ENCODE measurements around the gene HNRNPAB.

The HNRNPAB gene

GRCh38 chr5:178180141-178180863, 24.0 kb upstream of the HNRNPAB start:
- Histone ChIP-seq H3K27me3 (ENCODE audit: control insufficient read depth in 1 of 2, insufficient read depth in 2 of 2, low read length in 2 of 2) (peaks cover 0 to 3% of the 10 kb centered on the region in 2 donors), H3K9me3 (ENCODE audit: control insufficient read depth in 2 of 2, low read length in 2 of 2) (peaks cover 0 to 4% of the 10 kb centered on the region in 2 donors), H3K36me3 (ENCODE audit: control insufficient read depth in 2 of 2, insufficient read depth in 2 of 2, low read length in 2 of 2) (no peaks in the 10 kb centered on the region), H3K9ac (ENCODE audit: low read length in 2 of 2) (no peak overlapping the region), H3K27ac (ENCODE audit: low read length) (no peak overlapping the region), H3K4me1 (ENCODE audit: control insufficient read depth, insufficient read depth, low read length) (no peaks in the 10 kb centered on the region), H3K4me3 (ENCODE audit: low read length in 2 of 2) (no peak overlapping the region)

GRCh38 chr5:178182158-178182876, 22.0 kb upstream of the HNRNPAB start:
- peaks cover 0 to 4% of the 10 kb centered on the region in 2 donors for H3K9me3 ChIP-seq (ENCODE audit: control insufficient read depth in 2 of 2, low read length in 2 of 2)
- H3K27me3 ChIP-seq (ENCODE audit: control insufficient read depth in 1 of 2, insufficient read depth in 2 of 2, low read length in 2 of 2), result peaks cover 0 to 3% of the 10 kb centered on the region in 2 donors
- no peak overlapping the region for H3K27ac ChIP-seq (ENCODE audit: low read length)
- H3K9ac ChIP-seq (ENCODE audit: low read length in 2 of 2), result no peak overlapping the region
- no peaks in the 10 kb centered on the region for H3K4me1 ChIP-seq (ENCODE audit: control insufficient read depth, insufficient read depth, low read length)
- H3K36me3 ChIP-seq (ENCODE audit: control insufficient read depth in 2 of 2, insufficient read depth in 2 of 2, low read length in 2 of 2), result no peaks in the 10 kb centered on the region
- no peak overlapping the region for H3K4me3 ChIP-seq (ENCODE audit: low read length in 2 of 2)

GRCh38 chr5:178186427-178186826, 17.9 kb upstream of the HNRNPAB start:
- Histone ChIP-seq H3K4me3 (ENCODE audit: low read length in 2 of 2) (no peak overlapping the region), H3K36me3 (ENCODE audit: control insufficient read depth in 2 of 2, insufficient read depth in 2 of 2, low read length in 2 of 2) (no peaks in the 10 kb centered on the region), H3K27me3 (ENCODE audit: control insufficient read depth in 1 of 2, insufficient read depth in 2 of 2, low read length in 2 of 2) (peaks cover 0 to 3% of the 10 kb centered on the region in 2 donors), H3K4me1 (ENCODE audit: control insufficient read depth, insufficient read depth, low read length) (no peaks in the 10 kb centered on the region), H3K27ac (ENCODE audit: low read length) (no peak overlapping the region), H3K9ac (ENCODE audit: low read length in 2 of 2) (no peak overlapping the region), H3K9me3 (ENCODE audit: control insufficient read depth in 2 of 2, low read length in 2 of 2) (no peaks in the 10 kb centered on the region)

- no peak within 1 kb of the TSS for H3K4me3 ChIP-seq (ENCODE audit: low read length in 2 of 2)
Observed at GRCh38 chr5:178187014-178187413, 17.3 kb upstream of the HNRNPAB start, which contains the start of gene GMCL2. Gene GMCL2, minus strand, starts transcription at chr5:178187371. Its CDS starts 72 bp downstream, at chr5:178187299.

GRCh38 chr5:178189433-178189832, 14.9 kb upstream of the HNRNPAB start:
- H3K36me3 ChIP-seq (ENCODE audit: control insufficient read depth in 2 of 2, insufficient read depth in 2 of 2, low read length in 2 of 2), result no peaks in the 10 kb centered on the region
- no peak overlapping the region for H3K27ac ChIP-seq (ENCODE audit: low read length)
- H3K9ac ChIP-seq (ENCODE audit: low read length in 2 of 2), result no peak overlapping the region
- no peaks in the 10 kb centered on the region for H3K4me1 ChIP-seq (ENCODE audit: control insufficient read depth, insufficient read depth, low read length)
- H3K4me3 ChIP-seq (ENCODE audit: low read length in 2 of 2), result no peak overlapping the region
- peaks cover 0 to 11% of the 10 kb centered on the region in 2 donors for H3K27me3 ChIP-seq (ENCODE audit: control insufficient read depth in 1 of 2, insufficient read depth in 2 of 2, low read length in 2 of 2)
- H3K9me3 ChIP-seq (ENCODE audit: control insufficient read depth in 2 of 2, low read length in 2 of 2), result no peaks in the 10 kb centered on the region

More at GRCh38 chr5:178187014-178187413, 17.3 kb upstream of the HNRNPAB start, which contains the start of gene GMCL2:
- no peak within 1 kb of the TSS for H3K9ac ChIP-seq (ENCODE audit: low read length in 2 of 2)
- no peaks in the 10 kb centered on the region for H3K36me3 ChIP-seq (ENCODE audit: control insufficient read depth in 2 of 2, insufficient read depth in 2 of 2, low read length in 2 of 2)
- peaks cover 0 to 3% of the 10 kb centered on the region in 2 donors for H3K27me3 ChIP-seq (ENCODE audit: control insufficient read depth in 1 of 2, insufficient read depth in 2 of 2, low read length in 2 of 2)
- H3K9me3 ChIP-seq (ENCODE audit: control insufficient read depth in 2 of 2, low read length in 2 of 2), result no peaks in the 10 kb centered on the region
- no peak within 1 kb of the TSS for H3K27ac ChIP-seq (ENCODE audit: low read length)
- H3K4me1 ChIP-seq (ENCODE audit: control insufficient read depth, insufficient read depth, low read length), result no peaks in the 10 kb centered on the region

GRCh38 chr5:178191661-178192060, 12.7 kb upstream of the HNRNPAB start:
- H3K36me3 ChIP-seq (ENCODE audit: control insufficient read depth in 2 of 2, insufficient read depth in 2 of 2, low read length in 2 of 2), result no peaks in the 10 kb centered on the region
- H3K27me3 ChIP-seq (ENCODE audit: control insufficient read depth in 1 of 2, insufficient read depth in 2 of 2, low read length in 2 of 2), result peaks cover 0 to 17% of the 10 kb centered on the region in 2 donors
- H3K9ac ChIP-seq (ENCODE audit: low read length in 2 of 2), result no peak overlapping the region
- no peaks in the 10 kb centered on the region for H3K4me1 ChIP-seq (ENCODE audit: control insufficient read depth, insufficient read depth, low read length)
- no peaks in the 10 kb centered on the region for H3K9me3 ChIP-seq (ENCODE audit: control insufficient read depth in 2 of 2, low read length in 2 of 2)
- no peak overlapping the region for H3K4me3 ChIP-seq (ENCODE audit: low read length in 2 of 2)
- no peak overlapping the region for H3K27ac ChIP-seq (ENCODE audit: low read length)

- Histone ChIP-seq H3K9me3 (ENCODE audit: control insufficient read depth in 2 of 2, low read length in 2 of 2) (no peaks in the 10 kb centered on the region), H3K27me3 (ENCODE audit: control insufficient read depth in 1 of 2, insufficient read depth in 2 of 2, low read length in 2 of 2) (peaks cover 0 to 17% of the 10 kb centered on the region in 2 donors), H3K36me3 (ENCODE audit: control insufficient read depth in 2 of 2, insufficient read depth in 2 of 2, low read length in 2 of 2) (no peaks in the 10 kb centered on the region), H3K9ac (ENCODE audit: low read length in 2 of 2) (no peak overlapping the region), H3K4me1 (ENCODE audit: control insufficient read depth, insufficient read depth, low read length) (no peaks in the 10 kb centered on the region), H3K27ac (ENCODE audit: low read length) (no peak overlapping the region), H3K4me3 (ENCODE audit: low read length in 2 of 2) (no peak overlapping the region)
Observed at GRCh38 chr5:178192244-178192643, 12.1 kb upstream of the HNRNPAB start.

- no peak overlapping the region for H3K4me3 ChIP-seq (ENCODE audit: low read length in 2 of 2)
- H3K9ac ChIP-seq (ENCODE audit: low read length in 2 of 2), result no peak overlapping the region
- H3K27me3 ChIP-seq (ENCODE audit: control insufficient read depth in 1 of 2, insufficient read depth in 2 of 2, low read length in 2 of 2), result peaks cover 0 to 17% of the 10 kb centered on the region in 2 donors
- H3K36me3 ChIP-seq (ENCODE audit: control insufficient read depth in 2 of 2, insufficient read depth in 2 of 2, low read length in 2 of 2), result no peaks in the 10 kb centered on the region
- H3K27ac ChIP-seq (ENCODE audit: low read length), result no peak overlapping the region
- no peaks in the 10 kb centered on the region for H3K9me3 ChIP-seq (ENCODE audit: control insufficient read depth in 2 of 2, low read length in 2 of 2)
- H3K4me1 ChIP-seq (ENCODE audit: control insufficient read depth, insufficient read depth, low read length), result no peaks in the 10 kb centered on the region
Observed at GRCh38 chr5:178192787-178193186, 11.5 kb upstream of the HNRNPAB start.

- Histone ChIP-seq H3K4me1 (ENCODE audit: control insufficient read depth, insufficient read depth, low read length) (no peaks in the 10 kb centered on the region), H3K36me3 (ENCODE audit: control insufficient read depth in 2 of 2, insufficient read depth in 2 of 2, low read length in 2 of 2) (no peaks in the 10 kb centered on the region), H3K4me3 (ENCODE audit: low read length in 2 of 2) (no peak overlapping the region), H3K27ac (ENCODE audit: low read length) (no peak overlapping the region), H3K9me3 (ENCODE audit: control insufficient read depth in 2 of 2, low read length in 2 of 2) (no peaks in the 10 kb centered on the region), H3K9ac (ENCODE audit: low read length in 2 of 2) (no peak overlapping the region), H3K27me3 (ENCODE audit: control insufficient read depth in 1 of 2, insufficient read depth in 2 of 2, low read length in 2 of 2) (peaks cover 0 to 17% of the 10 kb centered on the region in 2 donors)
Observed at GRCh38 chr5:178193251-178193809, 11.0 kb upstream of the HNRNPAB start.

GRCh38 chr5:178194026-178194425, 10.3 kb upstream of the HNRNPAB start:
- Histone ChIP-seq H3K4me3 (ENCODE audit: low read length in 2 of 2) (no peak overlapping the region), H3K27me3 (ENCODE audit: control insufficient read depth in 1 of 2, insufficient read depth in 2 of 2, low read length in 2 of 2) (peaks cover 0 to 13% of the 10 kb centered on the region in 2 donors), H3K9ac (ENCODE audit: low read length in 2 of 2) (no peak overlapping the region), H3K4me1 (ENCODE audit: control insufficient read depth, insufficient read depth, low read length) (no peaks in the 10 kb centered on the region), H3K27ac (ENCODE audit: low read length) (no peak overlapping the region), H3K9me3 (ENCODE audit: control insufficient read depth in 2 of 2, low read length in 2 of 2) (no peaks in the 10 kb centered on the region), H3K36me3 (ENCODE audit: control insufficient read depth in 2 of 2, insufficient read depth in 2 of 2, low read length in 2 of 2) (no peaks in the 10 kb centered on the region)
